HCT116 (cell line): Measurements from ENCODE around the gene CCDC15. TPM values are rescaled to one million over a fixed set of nuclear protein-coding genes. Genes with fewer than 3 reads are reported as not detected.

Experiments
- ATAC-seq: fragments of 200-7000 bp; cut with Tn5 transposase; 2 replicates; pipeline ENCODE4 v1.9.1; 2020; ENCODE audit warnings: mild to moderate bottlenecking, moderate library complexity
- BruUV-seq: library from RNA; stranded (reverse); fragments of 400-500 nt; replicated peaks from 2 replicates; lab custom pipeline; 2021; lab: Mats Ljungman, UMichigan
- CTCF ChIA-PET: fragments of 300-600 bp; sonication (Branson Sonifier 250); formaldehyde crosslinking; loops from one replicate; lab custom pipeline; 2021; ENCODE audit warnings: antibody characterized with exemption; lab: Charles Lee
- POLR2A ChIA-PET: fragments of 300-600, 350-600 bp; sonication (Branson Sonifier 250); formaldehyde crosslinking; loops from one replicate; lab custom pipeline; 2021; ENCODE audit warnings: antibody characterized with exemption; lab: Charles Lee
- RAD21 ChIA-PET, 2 experiments: fragments of 300-600 bp; sonication (Branson Sonifier 250); formaldehyde crosslinking; loops; one replicate each; lab custom pipeline; 2023; ENCODE audit warnings: low total read pairs in 2 of 2; ENCODE audit not compliant: uncharacterized antibody in 2 of 2, unreplicated experiment in 2 of 2, low non-redundant PET in 1 of 2; lab: Charles Lee
- DNase-seq: peaks from one replicate; pipeline ENCODE4 v3.0.0-alpha.2; 2010; ENCODE audit warnings: low read depth, low spot score
- H2AFZ ChIP-seq: fragments of 200-600 bp; shearing (Covaris generic), sonication (generic); 2 replicates; pipeline ENCODE4 v1.6.1; 2017; ENCODE audit warnings: low read depth, mixed run types, mixed read lengths, antibody characterized with exemption, low read length; ENCODE audit not compliant: poor library complexity, severe bottlenecking
- H3K27ac ChIP-seq: 2 replicates; pipeline ENCODE4 v1.5.1; 2012; ENCODE audit warnings: low read depth, low read length
- H3K27me3 ChIP-seq: fragments of 200-600 bp; sonication (generic); 2 replicates; pipeline ENCODE4 v1.6.1; 2016; ENCODE audit warnings: mixed run types, low read length, mixed read lengths; ENCODE audit not compliant: insufficient read depth
- H3K36me3 ChIP-seq, 2 experiments: fragments of 200-500 bp in 1 of 2; fragments of 200-600 bp in 1 of 2; sonication (Bioruptor generic) in 1 of 2; sonication (generic) in 1 of 2; 2 replicates each; pipeline versions ENCODE4 v1.5.1 to v1.6.1; 2014 to 2016; ENCODE audit warnings: low read length in 2 of 2, inconsistent platforms in 1 of 2, mixed read lengths in 1 of 2, mixed run types in 1 of 2; ENCODE audit not compliant: insufficient read depth in 2 of 2, control insufficient read depth in 1 of 2
- H3K4me1 ChIP-seq, 2 experiments: fragments of 200-600 bp in 1 of 2; sonication (generic) in 1 of 2; 2 replicates each; pipeline versions ENCODE4 v1.5.1 to v1.6.1; 2012 to 2017; ENCODE audit warnings: low read length in 2 of 2, inconsistent platforms in 1 of 2, mild to moderate bottlenecking in 1 of 2, mixed read lengths in 1 of 2, mixed run types in 1 of 2, moderate library complexity in 1 of 2; ENCODE audit not compliant: insufficient read depth in 2 of 2, control insufficient read depth in 1 of 2
- H3K4me2 ChIP-seq: fragments of 200-600 bp; sonication (generic); 2 replicates; pipeline ENCODE4 v1.6.1; 2017; ENCODE audit warnings: mixed run types, low read length, mixed read lengths
- H3K4me3 ChIP-seq, 2 experiments: fragments of 200-600 bp in 1 of 2; sonication (generic) in 1 of 2; replicated peaks in 1 of 2; 2 replicates each; pipeline ENCODE4 v1.5.1; 2011 to 2016; ENCODE audit warnings: low read length in 2 of 2, control low read depth in 1 of 2, low read depth in 1 of 2, mild to moderate bottlenecking in 1 of 2, mixed read lengths in 1 of 2, mixed run types in 1 of 2
- H3K79me2 ChIP-seq: fragments of 200-600 bp; sonication (generic); 2 replicates; pipeline ENCODE4 v1.6.1; 2017; ENCODE audit warnings: mild to moderate bottlenecking, mixed run types, low read length, moderate library complexity, mixed read lengths; ENCODE audit not compliant: insufficient read depth
- H3K9ac ChIP-seq: fragments of 200-600 bp; sonication (generic); 2 replicates; pipeline ENCODE4 v1.6.1; 2016; ENCODE audit warnings: low read length, mixed read lengths
- H3K9me2 ChIP-seq: fragments of 200-600 bp; sonication (generic), shearing (Covaris generic); 2 replicates; pipeline ENCODE4 v1.6.1; 2017; ENCODE audit warnings: mixed run types, mild to moderate bottlenecking, moderate library complexity; ENCODE audit not compliant: insufficient read depth
- H3K9me3 ChIP-seq, 2 experiments: fragments of 200-500 bp in 1 of 2; fragments of 200-600 bp in 1 of 2; sonication (Bioruptor generic) in 1 of 2; sonication (generic) in 1 of 2; 2 replicates each; pipeline ENCODE4 v1.6.1; 2014 to 2017; ENCODE audit warnings: low read length in 2 of 2, mixed read lengths in 2 of 2, inconsistent platforms in 1 of 2, low read depth in 1 of 2, mild to moderate bottlenecking in 1 of 2, mixed run types in 1 of 2, moderate library complexity in 1 of 2; ENCODE audit not compliant: control insufficient read depth in 1 of 2, insufficient read depth in 1 of 2
- H4K20me1 ChIP-seq: fragments of 200-600 bp; sonication (generic), shearing (Covaris generic); 2 replicates; pipeline ENCODE4 v1.6.1; 2017; ENCODE audit warnings: mixed run types, mild to moderate bottlenecking, moderate library complexity; ENCODE audit not compliant: insufficient read depth
- CBX3 ChIP-seq: IDR thresholded peaks from 2 replicates; pipeline ENCODE4 v1.6.1; 2012; ENCODE audit warnings: low read depth
- CEBPB ChIP-seq: IDR thresholded peaks from 2 replicates; pipeline ENCODE4 v1.6.1; 2012; ENCODE audit warnings: low read depth
- CTCF ChIP-seq, 3 experiments: fragments of 200-600 bp in 1 of 3; sonication (generic) in 1 of 3; IDR thresholded peaks in 2 of 3; conservative IDR thresholded peaks in 1 of 3; 2 replicates each; pipeline ENCODE4 v1.5.1; 2012 to 2017; ENCODE audit warnings: low read depth in 2 of 3, low read length in 2 of 3, antibody characterized with exemption in 1 of 3, borderline replicate concordance in 1 of 3, control low read depth in 1 of 3, mild to moderate bottlenecking in 1 of 3, mixed read lengths in 1 of 3, mixed run types in 1 of 3, moderate library complexity in 1 of 3; ENCODE audit not compliant: insufficient read depth in 1 of 3
- ELF1 ChIP-seq: IDR thresholded peaks from 2 replicates; pipeline ENCODE4 v1.6.1; 2012; ENCODE audit warnings: low read depth, borderline replicate concordance
- EZH2 ChIP-seq: fragments of 200-600 bp; sonication (generic); IDR thresholded peaks from 2 replicates; pipeline ENCODE4 v1.6.1; 2017; ENCODE audit warnings: antibody characterized with exemption, mixed run types
- FOSL1 ChIP-seq: IDR thresholded peaks from 2 replicates; pipeline ENCODE4 v1.6.1; 2012; ENCODE audit warnings: low read depth
- JUND ChIP-seq: IDR thresholded peaks from 2 replicates; pipeline ENCODE4 v1.6.1; 2012
- POLR2A ChIP-seq: IDR thresholded peaks from 2 replicates; pipeline ENCODE4 v1.7.0; 2011; ENCODE audit warnings: borderline replicate concordance; ENCODE audit not compliant: insufficient read depth, insufficient read length; ENCODE audit errors: extremely low read depth
- POLR2AphosphoS5 ChIP-seq: IDR thresholded peaks from 2 replicates; pipeline ENCODE4 v1.6.1; 2011; ENCODE audit warnings: mild to moderate bottlenecking, low read depth, low read length, moderate library complexity
- RAD21 ChIP-seq: IDR thresholded peaks from 2 replicates; pipeline ENCODE4 v1.6.1; 2012; ENCODE audit warnings: low read depth, mild to moderate bottlenecking
- SIN3A ChIP-seq: IDR thresholded peaks from 2 replicates; pipeline ENCODE4 v1.6.1; 2012; ENCODE audit warnings: low read depth
- SP1 ChIP-seq: IDR thresholded peaks from 2 replicates; pipeline ENCODE4 v1.6.1; 2012; ENCODE audit warnings: low read depth
- SRF ChIP-seq: IDR thresholded peaks from 2 replicates; pipeline ENCODE4 v1.6.1; 2012; ENCODE audit warnings: low read depth
- TCF7L2 ChIP-seq: IDR thresholded peaks from 2 replicates; pipeline ENCODE4 v1.7.0; 2011; ENCODE audit warnings: borderline replicate concordance, inconsistent platforms; ENCODE audit not compliant: insufficient read depth, insufficient read length; ENCODE audit errors: extremely low read depth
- ZFX ChIP-seq: fragments of 450-650 bp; IDR thresholded peaks from 2 replicates; pipeline ENCODE4 v1.6.1; 2017
- ZNF274 ChIP-seq: fragments of 200-500 bp; sonication (Bioruptor generic); IDR thresholded peaks from 2 replicates; pipeline ENCODE4 v1.6.1; 2014; ENCODE audit warnings: mild to moderate bottlenecking, low read depth, low read length, inconsistent platforms
- intact Hi-C: fragments of 100-400 bp; cut with micrococcal nuclease; formaldehyde crosslinking; loops from 2 replicates; pipeline ENCODE4 v1.10.0; 2022
- total RNA-seq: library from RNA; stranded (reverse); gene quantifications from one replicate; pipeline ENCODE4 v1.2.1, GENCODE V29; 2021; ENCODE audit not compliant: unreplicated experiment
- TF ChIP-seq, protein P1 (sequence below): IDR thresholded peaks from 2 replicates; pipeline ENCODE4 v1.6.1; 2012; ENCODE audit warnings: low read depth

Gene CCDC15
- total RNA-seq, 1 experiment from 2014 or later, result 2.4 TPM

- DNase-seq, result no peak
- ChIA-PET CTCF (no interaction called here), RAD21 (no interaction called here), POLR2A (no interaction called here)
- Histone ChIP-seq H2AFZ (no peak overlapping the region), H3K4me3 (no peak overlapping the region), H3K27me3 (no peaks in the 10 kb centered on the region), H3K79me2 (no peaks in the 10 kb centered on the region), H3K4me1 (no peaks in the 10 kb centered on the region), H3K36me3 (no peaks in the 10 kb centered on the region)
- intact Hi-C loops, result no loop called here
- no peak for ATAC-seq
- no peak for TF ChIP-seq FOSL1
- no peak for TF ChIP-seq ZFX
- no peak for TF ChIP-seq SIN3A
- TF ChIP-seq ELF1, result no peak
- TF ChIP-seq SP1, result no peak
- no peak for TF ChIP-seq RAD21
- no peak for TF ChIP-seq ZNF274
- TF ChIP-seq POLR2AphosphoS5, result no peak
- no peak for TF ChIP-seq TCF7L2
- no peak for TF ChIP-seq POLR2A
- no peak for TF ChIP-seq SRF
- no peak for TF ChIP-seq CEBPB
- TF ChIP-seq, protein P1, sequence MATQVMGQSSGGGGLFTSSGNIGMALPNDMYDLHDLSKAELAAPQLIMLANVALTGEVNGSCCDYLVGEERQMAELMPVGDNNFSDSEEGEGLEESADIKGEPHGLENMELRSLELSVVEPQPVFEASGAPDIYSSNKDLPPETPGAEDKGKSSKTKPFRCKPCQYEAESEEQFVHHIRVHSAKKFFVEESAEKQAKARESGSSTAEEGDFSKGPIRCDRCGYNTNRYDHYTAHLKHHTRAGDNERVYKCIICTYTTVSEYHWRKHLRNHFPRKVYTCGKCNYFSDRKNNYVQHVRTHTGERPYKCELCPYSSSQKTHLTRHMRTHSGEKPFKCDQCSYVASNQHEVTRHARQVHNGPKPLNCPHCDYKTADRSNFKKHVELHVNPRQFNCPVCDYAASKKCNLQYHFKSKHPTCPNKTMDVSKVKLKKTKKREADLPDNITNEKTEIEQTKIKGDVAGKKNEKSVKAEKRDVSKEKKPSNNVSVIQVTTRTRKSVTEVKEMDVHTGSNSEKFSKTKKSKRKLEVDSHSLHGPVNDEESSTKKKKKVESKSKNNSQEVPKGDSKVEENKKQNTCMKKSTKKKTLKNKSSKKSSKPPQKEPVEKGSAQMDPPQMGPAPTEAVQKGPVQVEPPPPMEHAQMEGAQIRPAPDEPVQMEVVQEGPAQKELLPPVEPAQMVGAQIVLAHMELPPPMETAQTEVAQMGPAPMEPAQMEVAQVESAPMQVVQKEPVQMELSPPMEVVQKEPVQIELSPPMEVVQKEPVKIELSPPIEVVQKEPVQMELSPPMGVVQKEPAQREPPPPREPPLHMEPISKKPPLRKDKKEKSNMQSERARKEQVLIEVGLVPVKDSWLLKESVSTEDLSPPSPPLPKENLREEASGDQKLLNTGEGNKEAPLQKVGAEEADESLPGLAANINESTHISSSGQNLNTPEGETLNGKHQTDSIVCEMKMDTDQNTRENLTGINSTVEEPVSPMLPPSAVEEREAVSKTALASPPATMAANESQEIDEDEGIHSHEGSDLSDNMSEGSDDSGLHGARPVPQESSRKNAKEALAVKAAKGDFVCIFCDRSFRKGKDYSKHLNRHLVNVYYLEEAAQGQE, result no peak
- TF ChIP-seq EZH2, result no peak
- no peak for TF ChIP-seq CTCF (IDR thresholded peaks at IDR 0.05 in 2 of 3, conservative IDR thresholded peaks at IDR 0.05 in 1 of 3; ENCODE audit: borderline replicate concordance in 1 of 3, insufficient read depth in 1 of 3, low read depth in 2 of 3, low read length in 2 of 3)
- TF ChIP-seq CBX3, result no peak
- TF ChIP-seq JUND, result no peak
- TF ChIP-seq, all 23 proteins: peak for 0
- BruUV-seq, result no TSS peak
- H3K9me3 ChIP-seq, result no peaks in the 10 kb centered on the region
- no peak overlapping the region for H3K27ac ChIP-seq
- no peak overlapping the region for H3K9ac ChIP-seq
- no peaks in the 10 kb centered on the region for H3K9me2 ChIP-seq
- H3K4me2 ChIP-seq, result no peak overlapping the region
- no peaks in the 10 kb centered on the region for H4K20me1 ChIP-seq
Measured at GRCh38 chr11:124988063-124988462, 34.1 kb downstream of the CCDC15 start.
